Effector memory CD4-positive, alpha-beta T cell (primary cell): Measurements from ENCODE around the gene SURF6.

Experiments
- DNase-seq, 3 donors: peaks; one replicate each; pipeline ENCODE4 v3.0.0-alpha.2; 2020
- H3K27ac ChIP-seq: 2 replicates; pipeline ENCODE4 v1.7.0; 2013; ENCODE audit warnings: mild to moderate bottlenecking, low read length, moderate library complexity; ENCODE audit not compliant: insufficient read depth, poor library complexity, severe bottlenecking
- H3K27me3 ChIP-seq: replicated peaks from 2 replicates; pipeline ENCODE4 v1.7.0; 2013; ENCODE audit warnings: mild to moderate bottlenecking, low read length; ENCODE audit not compliant: insufficient read depth, control insufficient read depth, poor library complexity, severe bottlenecking
- H3K36me3 ChIP-seq: 2 replicates; pipeline ENCODE4 v1.7.0; 2013; ENCODE audit warnings: mild to moderate bottlenecking, low read length, moderate library complexity; ENCODE audit not compliant: control insufficient read depth, insufficient read depth
- H3K4me1 ChIP-seq: 2 replicates; pipeline ENCODE4 v1.7.0; 2013; ENCODE audit warnings: low read length, mild to moderate bottlenecking; ENCODE audit not compliant: control insufficient read depth, insufficient read depth, poor library complexity, severe bottlenecking
- H3K4me3 ChIP-seq: 2 replicates; pipeline ENCODE4 v1.7.0; 2013; ENCODE audit warnings: low read length, low read depth, mild to moderate bottlenecking; ENCODE audit not compliant: insufficient read depth, poor library complexity, severe bottlenecking
- H3K9me3 ChIP-seq: 2 replicates; pipeline ENCODE4 v1.7.0; 2013; ENCODE audit warnings: mild to moderate bottlenecking, low read length, moderate library complexity; ENCODE audit not compliant: control insufficient read depth

The SURF6 gene

GRCh38 chr9:133356391-133357091 is 20.6 kb upstream of the SURF6 start, which contains the start of the genes SURF1 and SURF2:
Gene SURF1, minus strand, starts transcription at chr9:133356487. Its CDS starts 34 bp downstream, at chr9:133356453.
Gene SURF2, plus strand, starts transcription at chr9:133356550. Its CDS starts 43 bp downstream, at chr9:133356593.
- peak; percentile 78 to 83 (median 79) for DNase-seq
- peaks cover 19% of the 10 kb centered on the region for H3K4me1 ChIP-seq
- peak within 1 kb of the TSS; percentile 83 for H3K27ac ChIP-seq
- no peaks in the 10 kb centered on the region for H3K27me3 ChIP-seq
- no peaks in the 10 kb centered on the region for H3K9me3 ChIP-seq
- peak within 1 kb of the TSS; percentile 85 for H3K4me3 ChIP-seq
- peaks cover 45% of the 10 kb centered on the region for H3K36me3 ChIP-seq

DNA sequence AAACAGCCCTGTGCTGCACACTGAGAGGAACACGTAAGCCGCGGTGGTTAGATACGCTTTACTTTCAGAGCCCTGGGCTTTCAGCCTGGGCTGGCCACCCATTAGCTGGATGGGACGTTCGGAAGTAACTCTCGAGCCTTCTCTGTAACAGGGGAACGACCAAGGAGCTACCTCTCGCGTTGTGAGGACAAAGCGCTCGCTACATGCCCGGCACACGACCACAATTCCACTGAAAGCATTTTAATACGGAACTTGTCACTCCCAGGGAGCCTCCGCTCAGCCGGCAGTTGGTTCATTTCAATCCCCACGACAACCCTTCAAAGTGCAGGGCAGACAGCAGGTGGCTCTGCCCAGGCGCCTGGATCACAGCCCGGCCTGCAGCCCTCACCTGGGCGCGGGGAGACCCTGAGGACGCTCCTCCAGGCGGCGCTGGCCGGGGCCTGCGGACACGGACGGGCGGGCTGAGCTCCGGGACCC is 19.9 kb upstream of the SURF6 start:
- Histone ChIP-seq H3K27me3 (no peaks in the 10 kb centered on the region), H3K27ac (peak overlapping the region; percentile 68), H3K4me1 (peaks cover 19% of the 10 kb centered on the region), H3K9me3 (no peaks in the 10 kb centered on the region), H3K36me3 (peaks cover 45% of the 10 kb centered on the region), H3K4me3 (peak overlapping the region; percentile 85)
- no peak for DNase-seq

DNA sequence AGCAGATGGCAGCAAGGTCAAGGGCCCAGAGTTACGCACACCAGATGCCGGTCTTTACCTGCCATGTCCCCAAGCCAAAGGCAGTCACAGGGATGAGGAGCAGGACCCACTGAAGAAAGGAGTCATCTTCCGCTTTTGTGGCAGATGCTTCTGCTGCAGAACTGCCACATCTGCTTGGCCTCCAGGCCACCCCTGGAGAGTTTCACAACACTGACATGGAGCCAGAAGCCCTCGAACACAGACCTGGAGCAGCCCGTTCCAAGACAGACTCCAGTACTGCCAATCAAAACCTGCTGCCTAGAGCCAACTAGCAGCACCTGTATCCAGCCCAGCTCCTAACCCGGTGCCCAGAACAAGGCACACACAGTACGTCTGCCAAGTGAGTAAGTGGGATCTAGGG is 18.8 kb upstream of the SURF6 start:
- Histone ChIP-seq H3K4me1 (peaks cover 19% of the 10 kb centered on the region), H3K9me3 (no peaks in the 10 kb centered on the region)

DNA sequence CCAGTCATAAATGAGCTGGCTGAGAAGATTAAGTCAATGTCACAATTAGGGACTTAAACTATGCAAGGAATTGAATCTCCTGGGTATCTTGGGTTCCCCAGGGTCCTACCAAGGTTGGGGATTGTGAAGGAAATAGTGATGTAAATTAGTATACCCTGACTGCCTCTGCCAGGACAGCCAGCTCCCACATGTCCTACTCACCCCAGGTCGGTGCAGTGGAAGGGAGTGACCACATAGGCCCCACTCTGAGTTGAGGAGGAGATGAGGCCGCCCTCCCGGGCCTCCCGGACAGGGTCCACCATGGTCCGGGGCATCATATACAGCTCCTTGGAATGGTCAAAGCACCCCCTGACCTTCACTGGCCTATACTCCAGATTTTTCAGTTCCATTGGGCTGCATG is 17.6 kb upstream of the SURF6 start:
- no peak overlapping the region for H3K4me3 ChIP-seq
- H3K27me3 ChIP-seq: no peaks in the 10 kb centered on the region
- DNase-seq: no peak
- H3K4me1 ChIP-seq: peaks cover 24% of the 10 kb centered on the region
- no peak overlapping the region for H3K27ac ChIP-seq
- no peaks in the 10 kb centered on the region for H3K9me3 ChIP-seq
- H3K36me3 ChIP-seq: peaks cover 42% of the 10 kb centered on the region

More for the DNA sequence above, 18.8 kb upstream of the SURF6 start:
- no peak overlapping the region for H3K27ac ChIP-seq
- H3K36me3 ChIP-seq: peaks cover 45% of the 10 kb centered on the region
- no peak for DNase-seq
- no peak overlapping the region for H3K4me3 ChIP-seq
- no peaks in the 10 kb centered on the region for H3K27me3 ChIP-seq

DNA sequence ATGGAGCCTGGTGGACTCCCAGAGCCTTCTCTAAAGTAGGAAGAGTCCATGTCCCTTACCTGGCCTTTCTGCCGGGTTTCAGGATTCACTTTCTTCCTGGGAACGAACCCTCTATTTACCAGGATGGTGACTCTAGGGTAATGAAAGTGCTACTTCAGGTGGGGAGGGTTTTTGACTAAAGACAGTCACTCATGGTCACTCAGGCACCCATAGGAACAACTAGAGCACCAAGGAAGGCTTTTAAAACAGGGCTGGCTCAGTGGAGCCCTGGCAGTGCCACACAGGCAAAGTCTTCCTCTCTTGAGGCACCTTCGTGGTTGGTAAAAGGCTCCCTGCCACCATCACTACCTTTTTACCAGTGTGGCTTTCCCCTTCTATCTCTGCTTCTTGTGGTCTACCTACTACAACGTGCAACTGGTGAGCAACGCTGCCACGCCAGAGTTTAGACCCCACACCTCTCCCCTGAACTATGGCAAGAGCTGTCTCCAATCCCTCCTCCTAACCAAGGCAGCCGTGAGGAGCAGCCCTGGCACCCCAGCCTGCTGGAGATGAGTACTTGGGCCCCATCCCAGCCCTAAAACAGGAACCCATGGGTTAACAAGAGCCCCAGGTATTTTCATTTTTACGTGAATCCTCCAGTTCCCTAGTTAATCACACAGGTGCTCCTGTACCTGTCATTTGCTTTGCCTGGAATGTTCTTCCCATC is 16.8 kb upstream of the SURF6 start:
- peaks cover 22% of the 10 kb centered on the region for H3K4me1 ChIP-seq
- DNase-seq: no peak
- H3K27me3 ChIP-seq: no peaks in the 10 kb centered on the region
- no peak overlapping the region for H3K27ac ChIP-seq
- H3K9me3 ChIP-seq: no peaks in the 10 kb centered on the region
- H3K4me3 ChIP-seq: no peak overlapping the region
- peaks cover 42% of the 10 kb centered on the region for H3K36me3 ChIP-seq

DNA sequence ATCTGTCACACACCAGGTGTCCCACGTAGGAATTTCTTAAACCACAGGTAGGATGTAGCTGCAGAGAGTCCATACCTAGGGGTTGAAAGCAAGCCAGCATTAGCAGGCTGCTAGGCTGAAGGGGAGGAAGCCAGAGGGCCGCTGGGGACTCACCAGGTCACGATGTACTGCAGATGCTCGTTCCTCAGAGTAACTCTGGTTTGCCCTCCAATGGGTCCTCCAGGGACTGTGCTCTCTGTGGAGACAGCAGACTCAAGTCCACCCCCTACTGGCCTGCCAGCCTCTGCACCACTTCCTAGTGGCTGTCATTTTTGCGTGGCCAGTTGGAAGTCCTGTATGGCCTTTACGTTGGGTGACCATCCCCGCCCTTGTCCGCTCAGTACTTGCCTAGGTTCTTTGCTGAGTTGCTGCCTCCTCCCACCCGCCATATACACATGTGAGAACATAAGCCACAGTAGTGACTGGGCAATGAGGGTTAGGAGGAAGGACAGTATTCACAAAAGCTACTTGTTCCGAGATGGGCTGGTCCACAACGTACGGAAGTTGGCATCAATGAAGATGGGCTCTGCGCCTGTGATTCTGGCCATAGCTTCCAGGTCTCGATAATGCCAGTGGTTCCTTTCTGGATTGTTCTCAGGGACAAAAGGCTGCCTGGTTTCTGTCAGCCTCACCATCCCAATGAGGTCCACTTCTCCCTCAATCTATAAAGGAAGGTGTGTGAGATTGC is 16.1 kb upstream of the SURF6 start:
- Histone ChIP-seq H3K36me3 (peaks cover 42% of the 10 kb centered on the region), H3K27me3 (no peaks in the 10 kb centered on the region), H3K9me3 (no peaks in the 10 kb centered on the region), H3K4me3 (no peak overlapping the region), H3K4me1 (peaks cover 18% of the 10 kb centered on the region), H3K27ac (no peak overlapping the region)
- no peak for DNase-seq

GRCh38 chr9:133351526-133351907 is 15.5 kb upstream of the SURF6 start:
- no peak overlapping the region for H3K27ac ChIP-seq
- H3K36me3 ChIP-seq: peaks cover 42% of the 10 kb centered on the region
- peaks cover 21% of the 10 kb centered on the region for H3K4me1 ChIP-seq
- DNase-seq: no peak
- no peak overlapping the region for H3K4me3 ChIP-seq
- H3K9me3 ChIP-seq: no peaks in the 10 kb centered on the region
- no peaks in the 10 kb centered on the region for H3K27me3 ChIP-seq

DNA sequence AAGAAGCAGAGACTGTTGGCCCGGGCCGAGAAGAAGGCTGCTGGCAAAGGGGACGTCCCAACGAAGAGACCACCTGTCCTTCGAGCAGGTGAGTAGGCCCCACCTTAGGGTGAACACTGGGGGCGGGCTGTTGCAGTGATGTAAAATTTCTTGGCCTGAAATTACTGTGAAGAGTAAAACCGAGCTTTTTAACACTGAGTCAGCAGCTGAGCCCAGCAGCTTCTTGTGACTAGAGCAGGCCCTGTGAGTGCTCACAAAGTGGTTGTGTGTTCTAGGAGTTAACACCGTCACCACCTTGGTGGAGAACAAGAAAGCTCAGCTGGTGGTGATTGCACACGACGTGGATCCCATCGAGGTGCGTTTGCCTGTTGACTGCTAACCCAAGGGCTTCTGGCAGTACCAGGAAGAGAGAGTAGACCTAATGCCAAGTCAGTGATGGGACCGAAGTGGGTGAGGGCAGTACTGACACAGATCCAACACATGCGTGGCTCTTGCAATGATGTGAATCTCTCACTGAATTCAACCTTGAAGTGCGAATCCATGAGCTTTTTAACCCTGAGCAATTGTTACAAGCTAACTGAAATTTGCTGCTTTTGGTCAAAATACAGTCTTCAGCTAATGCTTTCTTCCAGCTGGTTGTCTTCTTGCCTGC is 14.1 kb upstream of the SURF6 start:
- Histone ChIP-seq H3K4me3 (no peak overlapping the region), H3K9me3 (no peaks in the 10 kb centered on the region), H3K4me1 (peaks cover 18% of the 10 kb centered on the region), H3K27ac (peak overlapping the region; percentile 93), H3K36me3 (peaks cover 46% of the 10 kb centered on the region), H3K27me3 (no peaks in the 10 kb centered on the region)
- DNase-seq: no peak

GRCh38 chr9:133348718-133349573 is 13.0 kb upstream of the SURF6 start:
- H3K4me3 ChIP-seq: peak overlapping the region; percentile 100
- DNase-seq: no peak
- peak overlapping the region; percentile 93 for H3K27ac ChIP-seq
- H3K36me3 ChIP-seq: peaks cover 53% of the 10 kb centered on the region
- H3K4me1 ChIP-seq: peaks cover 18% of the 10 kb centered on the region
- no peaks in the 10 kb centered on the region for H3K27me3 ChIP-seq
- H3K9me3 ChIP-seq: no peaks in the 10 kb centered on the region
